Activated CD8-positive, alpha-beta memory T cell treated with anti-CD3 and anti-CD28 coated beads, Interleukin-2, amount 50 U/mL, for 1 hour (primary cell): ENCODE results near the gene CLTB.

ENCODE experiments used
- DNase-seq: peaks from one replicate; pipeline ENCODE4 v3.0.0-alpha.2; 2020; ENCODE audit errors: extremely low read depth

CLTB gene

GRCh38 chr5:176383248-176383905 is 33.0 kb downstream of the CLTB start:
- DNase-seq, result no peak

GRCh38 chr5:176382721-176383120 is 33.6 kb downstream of the CLTB start:
- no peak for DNase-seq

GRCh38 chr5:176381979-176382378 is 34.4 kb downstream of the CLTB start:
- no peak for DNase-seq

GRCh38 chr5:176381423-176381822 is 34.9 kb downstream of the CLTB start:
- DNase-seq, result no peak

GRCh38 chr5:176379881-176380280 is 36.5 kb downstream of the CLTB start:
- DNase-seq, result no peak

- no peak for DNase-seq
These were observed 43.1 kb downstream of the CLTB start for GRCh38 chr5:176373100-176373818.

GRCh38 chr5:176371621-176372539 is 44.5 kb downstream of the CLTB start:
- DNase-seq, result no peak

- DNase-seq, result no peak
These were observed 46.2 kb downstream of the CLTB start for GRCh38 chr5:176369934-176370711.

GRCh38 chr5:176368726-176369125 is 47.6 kb downstream of the CLTB start:
- DNase-seq, result no peak

GRCh38 chr5:176366232-176366894 is 50.0 kb downstream of the CLTB start:
- no peak for DNase-seq

- no peak for DNase-seq
These were observed 50.7 kb downstream of the CLTB start, which contains the start of gene ARL10 for GRCh38 chr5:176365351-176366231. Gene ARL10 (plus strand): TSS chr5:176365487. CDS start chr5:176365564, 77 bp downstream.

- no peak for DNase-seq
These were observed 51.5 kb downstream of the CLTB start for GRCh38 chr5:176364765-176365350.

- no peak for DNase-seq
These were observed 54.2 kb downstream of the CLTB start for GRCh38 chr5:176362233-176362490.

GRCh38 chr5:176361437-176362232 is 54.7 kb downstream of the CLTB start, which contains the start of gene KIAA1191:
Gene KIAA1191 (minus strand): TSS chr5:176361764. CDS start chr5:176359508, 2,256 bp downstream.
- DNase-seq, result peak; percentile 77

- DNase-seq, result no peak
These were observed 55.4 kb downstream of the CLTB start for GRCh38 chr5:176360894-176361436.

- DNase-seq, result no peak
These were observed 56.7 kb downstream of the CLTB start for GRCh38 chr5:176359658-176360057.

GRCh38 chr5:176356179-176356566 is 60.2 kb downstream of the CLTB start:
- DNase-seq, result no peak

- DNase-seq, result no peak
These were observed 60.8 kb downstream of the CLTB start for GRCh38 chr5:176355400-176356178.
